Activated T-helper 2 cell treated with anti-CD3 and anti-CD28 coated beads, Interferon-gamma antibody, Interleukin-2, Interleukin-4, amounts not matched to agents 10 μg/mL and 5 μg/mL and 100 μg/mL, durations not matched to agents 14 hours and 24 hours and 36 hours (primary cell): ENCODE data around the gene TNFAIP8L3. TPM values are rescaled to one million over a fixed set of nuclear protein-coding genes. Genes with fewer than 3 reads are reported as not detected.

ENCODE experiments used
- DNase-seq: peaks from one replicate; pipeline ENCODE4 v3.0.0; 2021; ENCODE audit warnings: low spot score
- H3K27ac Mint-ChIP-seq: one replicate; pipeline ENCODE4 v1.8.0; 2021; ENCODE audit warnings: mixed read lengths
- H3K27me3 Mint-ChIP-seq: one replicate; pipeline ENCODE4 v1.8.0; 2021; ENCODE audit warnings: low read depth, mixed read lengths
- H3K36me3 Mint-ChIP-seq: one replicate; pipeline ENCODE4 v1.8.0; 2021; ENCODE audit warnings: low read depth, mixed read lengths
- H3K4me1 Mint-ChIP-seq: one replicate; pipeline ENCODE4 v1.8.0; 2021; ENCODE audit warnings: low read depth, mixed read lengths
- H3K4me3 Mint-ChIP-seq: one replicate; pipeline ENCODE4 v1.8.0; 2021; ENCODE audit warnings: low read depth, mild to moderate bottlenecking, moderate library complexity, mixed read lengths
- H3K9me3 Mint-ChIP-seq: one replicate; pipeline ENCODE4 v1.8.0; 2021; ENCODE audit warnings: mixed read lengths
- intact Hi-C: fragments of 100-400 bp; cut with micrococcal nuclease; formaldehyde crosslinking; loops from one replicate; pipeline ENCODE4 v1.15.1; 2023
- total RNA-seq: library from RNA; stranded (reverse); gene quantifications from 2 replicates; pipeline ENCODE4 v1.2.3, GENCODE V29; 2022

Gene TNFAIP8L3
- total RNA-seq, 1 donor from 2014 or later: 0.98 TPM

DNA sequence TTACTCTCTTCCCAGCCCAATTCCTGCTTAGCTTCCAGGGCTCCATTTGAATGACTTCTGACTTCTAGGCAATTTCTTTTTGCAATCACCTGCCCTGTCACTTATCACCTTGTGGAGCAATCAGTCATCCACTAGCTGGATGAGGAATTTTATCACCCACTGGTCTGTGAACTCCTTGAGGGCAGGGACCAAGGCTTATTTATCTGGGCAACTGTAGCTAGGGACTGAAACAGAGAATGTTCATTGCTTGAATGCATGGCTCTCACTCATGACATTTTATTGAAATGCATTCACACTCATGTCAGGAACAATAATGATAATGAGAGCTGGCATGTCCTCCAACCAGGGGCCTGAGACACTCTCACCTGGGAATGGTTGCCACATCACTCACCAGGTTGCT lies 15.5 kb downstream of the TNFAIP8L3 start:
- DNase-seq: no peak
- H3K4me3 Mint-ChIP-seq: no peak overlapping the region
- H3K36me3 Mint-ChIP-seq: no peaks in the 10 kb centered on the region
- H3K27me3 Mint-ChIP-seq: peaks cover 2% of the 10 kb centered on the region
- intact Hi-C loops: loop anchor here (2.0 kb wide), 1 partner anchor 16 kb away; the partner anchor contains the start of gene TNFAIP8L3
- H3K4me1 Mint-ChIP-seq: peaks cover 24% of the 10 kb centered on the region
- H3K27ac Mint-ChIP-seq: no peak overlapping the region
- H3K9me3 Mint-ChIP-seq: no peaks in the 10 kb centered on the region

DNA sequence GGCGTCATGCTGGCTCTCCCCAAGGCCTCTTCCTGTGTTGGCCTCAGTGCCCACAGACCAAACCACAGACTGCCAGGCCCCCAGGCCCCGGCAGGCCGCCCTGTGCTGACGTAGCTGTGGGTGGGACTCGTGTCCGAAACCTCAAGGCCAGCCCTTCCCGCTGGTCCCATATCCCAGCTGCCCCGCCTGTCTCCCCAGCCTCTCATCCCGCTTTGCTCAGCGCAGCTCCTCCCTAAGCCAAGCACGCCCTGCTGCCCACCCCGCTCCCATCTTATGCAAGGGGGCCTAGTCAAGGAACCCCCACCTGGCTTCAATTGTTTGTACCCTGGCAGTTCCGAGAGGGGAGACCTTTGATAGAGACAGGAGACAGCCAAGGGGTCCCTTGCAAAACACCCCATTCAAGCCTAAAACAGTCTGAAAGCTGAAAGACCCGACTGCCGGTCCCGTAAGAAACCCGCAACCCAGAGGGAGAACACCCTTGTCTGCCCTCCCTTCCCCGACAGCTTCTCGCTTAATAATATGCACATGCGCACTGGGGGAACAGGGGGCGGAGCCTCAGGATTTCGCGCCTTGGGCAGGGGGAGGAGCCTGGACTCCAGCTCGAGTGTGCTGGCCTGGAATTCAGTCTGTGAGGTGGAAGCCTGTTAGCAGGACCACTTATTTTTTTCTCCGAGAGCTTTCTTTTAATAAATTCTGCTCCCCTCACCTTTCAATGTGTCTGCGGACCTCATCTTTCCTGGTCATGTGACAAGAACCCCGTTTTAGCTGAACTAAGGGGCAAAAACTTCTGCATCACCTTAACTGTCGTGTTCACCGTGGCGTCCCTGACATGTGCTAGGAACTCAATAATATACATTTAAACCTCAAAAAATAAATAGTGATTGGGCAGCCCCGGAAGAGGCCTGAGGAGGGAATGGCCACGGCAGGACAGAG lies 17.2 kb downstream of the TNFAIP8L3 start:
- H3K27me3 Mint-ChIP-seq: peaks cover 2% of the 10 kb centered on the region
- peak; percentile 64 for DNase-seq
- peaks cover 24% of the 10 kb centered on the region for H3K4me1 Mint-ChIP-seq
- intact Hi-C loops: loop anchor here (2.0 kb wide), 1 partner anchor 17 kb away; the partner anchor contains the start of gene TNFAIP8L3
- H3K9me3 Mint-ChIP-seq: no peaks in the 10 kb centered on the region
- peak overlapping the region; percentile 57 for H3K4me3 Mint-ChIP-seq
- H3K36me3 Mint-ChIP-seq: no peaks in the 10 kb centered on the region
- H3K27ac Mint-ChIP-seq: peak overlapping the region; percentile 86

DNA sequence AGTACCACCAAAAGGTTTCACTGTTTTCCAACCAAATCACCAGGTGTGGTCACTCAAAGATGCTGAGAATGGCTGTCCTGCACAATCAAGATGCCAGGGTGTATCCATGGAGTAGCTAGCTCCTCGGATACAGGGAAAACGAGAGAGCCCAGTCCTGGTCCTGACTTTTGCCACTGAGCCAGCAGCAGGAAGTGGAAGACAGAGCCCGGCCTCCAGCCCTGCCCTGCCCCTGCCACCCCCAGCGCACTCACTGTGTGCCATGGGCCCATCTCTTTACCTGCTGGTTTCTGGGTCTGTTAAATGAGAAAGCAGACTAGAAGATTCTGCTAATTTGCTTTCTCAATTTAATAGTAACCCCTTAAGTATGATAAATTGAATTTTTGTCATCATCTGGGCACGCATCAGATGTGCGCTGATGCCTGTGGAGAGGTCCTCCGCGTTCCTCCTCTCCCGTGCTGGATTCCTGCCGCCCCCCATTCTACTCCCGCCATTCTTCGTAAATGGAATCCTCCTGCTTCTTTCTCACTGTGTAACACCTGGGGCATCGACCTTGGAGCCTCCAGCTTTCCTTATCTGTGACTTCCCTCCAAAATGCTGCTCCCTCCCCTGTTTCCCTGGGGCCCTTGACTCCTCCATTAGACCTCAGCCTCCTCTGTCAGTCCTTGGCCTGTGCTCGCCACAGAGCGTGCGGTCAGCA lies 18.0 kb downstream of the TNFAIP8L3 start:
- Mint-ChIP-seq H3K27ac (peak overlapping the region; percentile 86), H3K4me1 (peaks cover 26% of the 10 kb centered on the region), H3K9me3 (no peaks in the 10 kb centered on the region), H3K4me3 (peak overlapping the region; percentile 57), H3K27me3 (peaks cover 2% of the 10 kb centered on the region), H3K36me3 (no peaks in the 10 kb centered on the region)
- intact Hi-C loops: no loop called here
- DNase-seq: no peak

DNA sequence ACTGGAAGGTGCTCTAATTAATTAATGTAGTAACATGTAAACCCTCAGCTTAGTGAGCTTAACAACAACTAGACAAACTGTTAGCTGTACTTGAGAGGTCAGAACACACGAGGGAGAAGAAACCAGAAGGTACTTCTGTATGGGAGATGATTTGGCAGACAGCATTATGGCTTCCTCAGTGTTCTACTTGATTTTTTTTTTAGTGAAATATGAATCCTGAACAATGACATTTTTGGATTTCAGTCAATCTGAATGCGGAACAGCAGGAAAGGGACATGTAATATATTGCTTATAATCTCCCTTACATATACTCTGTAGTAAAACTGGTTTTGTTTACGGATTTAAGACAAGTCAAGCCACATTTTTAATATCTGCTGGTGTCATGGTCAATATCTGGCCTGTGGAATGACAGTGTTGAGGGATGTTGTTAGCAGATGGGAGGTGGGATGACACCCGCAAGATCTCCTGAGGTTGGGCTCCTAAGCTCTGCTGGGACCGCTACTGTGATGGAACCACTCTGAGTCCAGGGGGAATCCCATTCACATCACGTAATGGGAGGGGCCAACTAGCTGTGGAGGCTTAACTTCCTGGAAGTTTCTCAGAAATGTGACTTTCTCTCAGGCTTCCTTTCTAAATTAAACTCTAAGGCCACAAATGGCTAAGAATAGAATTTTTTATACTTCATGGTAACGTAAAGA lies 18.7 kb downstream of the TNFAIP8L3 start:
- no peaks in the 10 kb centered on the region for H3K9me3 Mint-ChIP-seq
- H3K36me3 Mint-ChIP-seq: no peaks in the 10 kb centered on the region
- DNase-seq: no peak
- intact Hi-C loops: no loop called here
- H3K4me1 Mint-ChIP-seq: peaks cover 31% of the 10 kb centered on the region
- peak overlapping the region; percentile 86 for H3K27ac Mint-ChIP-seq
- no peak overlapping the region for H3K4me3 Mint-ChIP-seq
- H3K27me3 Mint-ChIP-seq: peaks cover 2% of the 10 kb centered on the region

DNA sequence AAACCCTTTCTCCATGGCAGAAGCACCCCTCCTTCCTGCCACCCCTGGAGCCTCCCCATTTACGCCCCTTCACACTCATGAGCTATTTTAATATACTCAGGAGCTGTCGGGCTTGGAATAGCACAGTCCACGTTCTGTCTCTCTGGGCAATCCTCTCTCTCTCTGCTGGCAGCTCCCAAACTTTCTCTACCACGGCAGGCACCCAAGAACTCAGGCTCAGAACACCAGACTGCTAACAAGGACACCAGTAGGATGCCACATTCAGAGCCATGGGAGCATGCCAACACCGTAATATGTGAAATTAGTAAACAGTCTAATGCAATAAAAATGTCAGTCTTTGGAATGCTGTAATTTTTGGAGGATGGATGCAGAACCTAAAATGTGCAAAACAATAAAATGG lies 19.3 kb downstream of the TNFAIP8L3 start:
- intact Hi-C loops: no loop called here

DNA sequence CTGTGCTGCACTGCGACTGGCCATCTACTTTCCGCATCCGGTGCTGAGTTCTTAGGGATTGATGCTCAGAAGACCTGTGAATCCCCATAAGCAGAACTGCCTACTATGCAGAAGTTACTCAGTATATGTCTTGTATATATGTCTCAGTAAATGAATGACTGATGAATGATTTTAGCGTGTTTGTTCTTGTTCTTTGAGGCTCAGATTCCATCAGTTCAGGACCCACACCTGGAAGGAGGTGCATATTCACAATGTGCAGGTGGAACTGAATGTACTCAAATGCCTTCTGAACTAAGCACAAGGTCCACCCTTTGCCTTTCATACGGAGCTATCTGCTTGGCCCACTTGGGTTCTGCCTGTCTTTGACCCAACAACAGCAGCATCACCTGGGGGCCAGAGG lies 19.8 kb downstream of the TNFAIP8L3 start:
- Mint-ChIP-seq H3K9me3 (no peaks in the 10 kb centered on the region), H3K36me3 (no peaks in the 10 kb centered on the region), H3K27me3 (no peaks in the 10 kb centered on the region), H3K4me3 (no peak overlapping the region), H3K27ac (no peak overlapping the region), H3K4me1 (peaks cover 37% of the 10 kb centered on the region)
- intact Hi-C loops: no loop called here
- DNase-seq: no peak

More for the DNA sequence above, 19.3 kb downstream of the TNFAIP8L3 start:
- Mint-ChIP-seq H3K27ac (no peak overlapping the region), H3K4me3 (no peak overlapping the region), H3K36me3 (no peaks in the 10 kb centered on the region), H3K27me3 (peaks cover under 1% of the 10 kb centered on the region), H3K4me1 (peaks cover 33% of the 10 kb centered on the region), H3K9me3 (no peaks in the 10 kb centered on the region)
- DNase-seq: no peak

DNA sequence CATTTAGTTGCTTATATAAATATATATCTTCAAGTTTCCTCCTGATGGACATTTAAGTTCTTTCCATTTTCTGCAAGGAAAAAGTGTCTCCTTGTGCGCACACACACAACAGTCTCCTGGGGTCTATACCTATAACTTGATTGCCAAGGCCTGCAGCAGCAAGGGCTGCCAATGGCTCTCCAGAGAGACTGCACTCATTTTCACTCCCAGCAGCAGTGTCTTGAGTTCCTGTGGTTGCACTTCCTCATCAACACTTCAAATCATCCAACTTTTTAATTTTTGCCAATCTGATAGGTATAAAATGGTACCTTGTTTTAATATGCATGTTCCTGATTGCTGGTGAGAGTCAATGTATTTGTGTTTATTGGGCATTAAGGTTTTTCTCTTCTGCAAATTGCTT lies 23.1 kb downstream of the TNFAIP8L3 start:
- no peaks in the 10 kb centered on the region for H3K36me3 Mint-ChIP-seq
- intact Hi-C loops: no loop called here
- H3K4me3 Mint-ChIP-seq: no peak overlapping the region
- H3K27me3 Mint-ChIP-seq: peaks cover 3% of the 10 kb centered on the region
- H3K4me1 Mint-ChIP-seq: peaks cover 22% of the 10 kb centered on the region
- DNase-seq: no peak
- H3K27ac Mint-ChIP-seq: peak overlapping the region; percentile 24
- no peaks in the 10 kb centered on the region for H3K9me3 Mint-ChIP-seq

DNA sequence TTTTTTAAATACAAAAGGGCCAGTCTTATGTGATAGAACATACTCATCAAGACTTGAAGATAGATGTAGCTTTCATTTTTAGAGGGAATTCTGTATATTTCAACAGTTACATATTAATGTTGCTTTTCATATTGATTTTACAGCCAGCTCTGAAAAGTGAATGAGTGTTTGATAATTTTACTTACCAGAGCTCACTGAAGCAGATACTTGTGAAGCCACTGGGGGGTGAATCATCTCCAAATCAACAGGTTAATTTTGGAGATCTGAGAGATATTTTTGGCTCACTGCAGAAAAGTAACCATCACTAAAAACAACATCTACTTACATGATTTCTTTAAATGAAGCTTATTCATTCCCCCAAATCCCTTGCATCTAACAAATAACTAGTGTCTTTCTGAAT lies 24.7 kb downstream of the TNFAIP8L3 start:
- H3K4me3 Mint-ChIP-seq: no peak overlapping the region
- intact Hi-C loops: no loop called here
- H3K27ac Mint-ChIP-seq: no peak overlapping the region
- peaks cover 12% of the 10 kb centered on the region for H3K27me3 Mint-ChIP-seq
- peaks cover 16% of the 10 kb centered on the region for H3K4me1 Mint-ChIP-seq
- no peaks in the 10 kb centered on the region for H3K9me3 Mint-ChIP-seq
- DNase-seq: no peak
- H3K36me3 Mint-ChIP-seq: no peaks in the 10 kb centered on the region

DNA sequence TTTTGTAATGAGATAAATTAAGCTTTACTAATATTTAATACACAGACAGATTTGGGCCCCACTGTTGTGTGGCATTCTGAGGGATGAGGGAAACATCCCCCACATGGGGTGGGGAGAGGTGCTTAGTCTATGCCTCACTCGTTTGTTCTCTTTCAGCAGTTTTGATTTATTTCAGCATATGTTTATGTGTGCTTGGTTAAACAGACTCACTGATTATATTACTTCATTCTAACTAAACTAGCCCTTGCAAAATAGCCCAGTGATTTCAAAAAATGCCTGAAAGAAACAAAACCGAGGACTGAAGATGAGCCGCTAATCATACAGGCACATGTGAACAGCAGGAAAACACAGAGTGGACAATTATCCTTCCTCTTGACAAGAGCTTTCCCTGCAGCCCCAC lies 27.2 kb downstream of the TNFAIP8L3 start:
- Mint-ChIP-seq H3K9me3 (no peaks in the 10 kb centered on the region), H3K4me1 (peaks cover 16% of the 10 kb centered on the region), H3K4me3 (no peak overlapping the region), H3K36me3 (no peaks in the 10 kb centered on the region), H3K27me3 (peaks cover 20% of the 10 kb centered on the region), H3K27ac (no peak overlapping the region)
- intact Hi-C loops: no loop called here
- DNase-seq: no peak

DNA sequence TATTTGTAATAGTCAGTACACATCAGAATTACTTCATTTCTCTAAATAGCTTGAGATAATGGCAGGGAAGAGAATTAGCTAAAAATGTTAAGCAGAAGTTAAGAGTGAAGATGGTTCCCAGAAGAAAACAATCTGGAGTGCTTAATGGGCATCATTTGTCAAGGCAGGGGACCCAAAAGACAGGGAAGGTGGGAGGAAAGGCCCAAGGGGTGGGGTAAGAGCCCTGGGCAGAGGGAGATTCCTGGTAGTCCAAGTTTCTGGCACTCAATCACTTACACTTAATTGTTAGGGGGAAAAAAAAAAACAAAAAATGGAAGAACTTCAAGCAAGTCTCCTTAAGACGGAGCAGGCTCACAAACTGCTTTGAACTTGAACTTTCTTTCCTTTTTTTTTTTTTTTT lies 28.9 kb downstream of the TNFAIP8L3 start:
- no peaks in the 10 kb centered on the region for H3K9me3 Mint-ChIP-seq
- DNase-seq: no peak
- H3K27me3 Mint-ChIP-seq: peaks cover 20% of the 10 kb centered on the region
- peaks cover 9% of the 10 kb centered on the region for H3K4me1 Mint-ChIP-seq
- intact Hi-C loops: no loop called here
- H3K4me3 Mint-ChIP-seq: no peak overlapping the region
- no peak overlapping the region for H3K27ac Mint-ChIP-seq
- no peaks in the 10 kb centered on the region for H3K36me3 Mint-ChIP-seq

DNA sequence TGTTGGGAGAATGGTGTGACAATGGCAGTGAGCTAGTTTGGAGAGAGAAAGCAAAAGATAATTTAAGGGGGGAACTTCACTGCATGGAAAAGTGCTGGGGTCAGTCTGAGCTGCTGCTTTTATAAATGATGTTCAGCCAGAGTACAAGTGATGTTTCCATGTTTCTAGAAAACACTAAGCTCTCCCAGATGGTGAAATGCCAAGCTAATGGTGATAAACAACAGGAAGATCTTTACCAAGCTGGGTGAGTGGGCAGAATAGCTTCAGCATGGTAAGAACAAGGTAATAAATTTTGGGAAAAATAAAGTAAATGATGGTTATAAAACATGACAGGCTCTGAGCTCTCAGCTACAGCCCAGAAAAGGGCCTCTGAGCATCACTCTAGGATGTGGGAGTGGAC lies 29.4 kb downstream of the TNFAIP8L3 start:
- intact Hi-C loops: no loop called here
- Mint-ChIP-seq H3K27ac (no peak overlapping the region), H3K4me3 (no peak overlapping the region), H3K9me3 (no peaks in the 10 kb centered on the region), H3K27me3 (peaks cover 22% of the 10 kb centered on the region), H3K4me1 (peaks cover 6% of the 10 kb centered on the region), H3K36me3 (no peaks in the 10 kb centered on the region)
- no peak for DNase-seq

DNA sequence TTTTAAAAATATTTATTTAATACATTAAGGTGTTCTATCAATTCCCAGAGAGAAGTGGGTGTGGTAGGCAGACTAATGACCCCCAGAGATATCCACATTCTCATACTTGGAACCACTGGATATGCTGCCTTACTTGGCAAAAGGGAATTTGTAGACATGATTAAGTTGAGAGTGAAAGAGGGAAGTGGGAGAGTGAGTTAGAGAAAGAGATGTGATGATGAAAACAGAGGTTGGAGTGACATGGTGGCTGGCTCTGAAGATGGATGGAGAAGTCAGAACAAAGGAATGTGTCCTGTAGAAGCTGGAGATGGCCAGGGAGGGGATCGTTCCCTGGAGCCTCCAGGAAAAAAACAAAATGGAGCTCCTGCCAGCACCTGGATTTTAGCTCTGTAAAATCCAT lies 32.0 kb downstream of the TNFAIP8L3 start:
- no peak for DNase-seq
- intact Hi-C loops: no loop called here
- Mint-ChIP-seq H3K4me3 (no peak overlapping the region), H3K27me3 (peaks cover 33% of the 10 kb centered on the region), H3K36me3 (no peaks in the 10 kb centered on the region), H3K27ac (no peak overlapping the region), H3K9me3 (no peaks in the 10 kb centered on the region), H3K4me1 (no peaks in the 10 kb centered on the region)
